Measurements from ENCODE around the gene SLC39A10. TPM values are rescaled to one million over a fixed set of nuclear protein-coding genes. Genes with fewer than 3 reads are reported as not detected.

Gene SLC39A10
- total RNA-seq, 1 donor from 2014 or later: 72.7 TPM

- H3K4me1 Mint-ChIP-seq: no peaks in the 10 kb centered on the region
- no peak overlapping the region for H3K27ac Mint-ChIP-seq (ENCODE audit: unreplicated experiment)
- H3K27me3 Mint-ChIP-seq (ENCODE audit: low read depth): no peaks in the 10 kb centered on the region
- TF ChIP-seq CTCF (conservative IDR thresholded peaks at IDR 0.05): no peak
- H3K36me3 Mint-ChIP-seq (ENCODE audit: low read depth): peaks cover 18% of the 10 kb centered on the region
- no peak for DNase-seq (ENCODE audit: low read depth, low spot score)
- H3K4me3 Mint-ChIP-seq: no peak overlapping the region
- H3K9me3 Mint-ChIP-seq: peaks cover 4% of the 10 kb centered on the region
Observed at GRCh38 chr2:195675783-195676427, 18.9 kb downstream of the SLC39A10 start.

GRCh38 chr2:195677290-195677689 lies 20.3 kb downstream of the SLC39A10 start:
- Mint-ChIP-seq H3K36me3 (ENCODE audit: low read depth) (peaks cover 18% of the 10 kb centered on the region), H3K9me3 (peaks cover 4% of the 10 kb centered on the region), H3K27me3 (ENCODE audit: low read depth) (no peaks in the 10 kb centered on the region), H3K27ac (ENCODE audit: unreplicated experiment) (no peak overlapping the region), H3K4me3 (no peak overlapping the region), H3K4me1 (no peaks in the 10 kb centered on the region)
- TF ChIP-seq CTCF (conservative IDR thresholded peaks at IDR 0.05): no peak
- no peak for DNase-seq (ENCODE audit: low read depth, low spot score)

- no peak for TF ChIP-seq CTCF (conservative IDR thresholded peaks at IDR 0.05)
- Mint-ChIP-seq H3K27me3 (ENCODE audit: low read depth) (no peaks in the 10 kb centered on the region), H3K27ac (ENCODE audit: unreplicated experiment) (no peak overlapping the region), H3K36me3 (ENCODE audit: low read depth) (peaks cover 18% of the 10 kb centered on the region), H3K4me1 (no peaks in the 10 kb centered on the region), H3K9me3 (peaks cover 4% of the 10 kb centered on the region), H3K4me3 (no peak overlapping the region)
- DNase-seq (ENCODE audit: low read depth, low spot score): no peak
Observed at GRCh38 chr2:195677884-195678283, 20.9 kb downstream of the SLC39A10 start.

GRCh38 chr2:195682077-195682476 lies 25.1 kb downstream of the SLC39A10 start:
- H3K27ac Mint-ChIP-seq (ENCODE audit: unreplicated experiment): no peak overlapping the region
- H3K36me3 Mint-ChIP-seq (ENCODE audit: low read depth): peaks cover 17% of the 10 kb centered on the region
- no peak for TF ChIP-seq CTCF (conservative IDR thresholded peaks at IDR 0.05)
- DNase-seq (ENCODE audit: low read depth, low spot score): no peak
- H3K4me3 Mint-ChIP-seq: no peak overlapping the region
- peaks cover 4% of the 10 kb centered on the region for H3K9me3 Mint-ChIP-seq
- peaks cover 5% of the 10 kb centered on the region for H3K4me1 Mint-ChIP-seq
- no peaks in the 10 kb centered on the region for H3K27me3 Mint-ChIP-seq (ENCODE audit: low read depth)

- no peak overlapping the region for H3K27ac Mint-ChIP-seq (ENCODE audit: unreplicated experiment)
Observed at GRCh38 chr2:195683174-195683573, 26.1 kb downstream of the SLC39A10 start.

More at GRCh38 chr2:195683174-195683573, 26.1 kb downstream of the SLC39A10 start:
- no peaks in the 10 kb centered on the region for H3K27me3 Mint-ChIP-seq (ENCODE audit: low read depth)
- TF ChIP-seq CTCF (conservative IDR thresholded peaks at IDR 0.05): no peak
- H3K36me3 Mint-ChIP-seq (ENCODE audit: low read depth): peaks cover 17% of the 10 kb centered on the region
- no peak for DNase-seq (ENCODE audit: low read depth, low spot score)
- H3K4me3 Mint-ChIP-seq: no peak overlapping the region
- peaks cover 4% of the 10 kb centered on the region for H3K9me3 Mint-ChIP-seq
- H3K4me1 Mint-ChIP-seq: peaks cover 9% of the 10 kb centered on the region
